Measurements from ENCODE around the gene DDX10.

The DDX10 gene

DNA sequence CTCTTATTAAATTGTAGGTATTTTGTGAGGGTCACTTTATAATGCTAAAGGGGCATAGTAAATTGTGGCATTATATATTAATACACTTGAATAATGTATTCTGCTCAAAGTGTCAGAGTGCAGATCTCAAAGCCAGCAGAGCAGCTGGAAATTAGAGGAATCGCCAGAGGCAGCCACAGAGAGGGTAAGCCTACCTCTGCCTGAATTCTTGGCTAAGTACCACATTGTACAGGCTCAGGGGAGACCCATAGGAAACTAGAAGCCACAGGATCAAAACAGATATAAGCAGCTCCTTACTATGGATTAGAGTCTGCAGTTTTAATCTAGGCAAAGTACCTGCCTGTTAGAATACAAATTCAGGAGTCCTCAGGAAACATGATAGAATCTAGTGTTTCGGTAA, 249.3 kb downstream of the DDX10 start:
- DNase-seq: no peak

DNA sequence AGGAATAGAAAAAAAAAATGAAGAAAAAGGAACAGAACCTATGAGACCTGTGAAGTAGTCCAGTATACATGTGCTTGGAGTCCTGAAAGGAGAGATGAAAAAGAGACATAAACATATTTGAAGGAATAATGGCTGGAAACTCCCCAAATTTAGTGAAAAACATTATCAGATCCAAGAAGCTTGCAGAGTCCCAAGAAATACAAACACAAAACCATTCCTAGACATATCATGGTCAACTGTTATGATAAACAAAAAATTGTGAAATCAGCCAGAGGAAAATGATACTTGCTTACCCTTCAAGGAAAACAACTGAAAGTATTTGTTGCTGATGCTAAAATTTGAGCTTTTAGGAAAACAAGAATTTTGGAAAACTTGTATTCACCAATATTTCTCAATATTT, 250.1 kb downstream of the DDX10 start:
- DNase-seq: no peak

DNA sequence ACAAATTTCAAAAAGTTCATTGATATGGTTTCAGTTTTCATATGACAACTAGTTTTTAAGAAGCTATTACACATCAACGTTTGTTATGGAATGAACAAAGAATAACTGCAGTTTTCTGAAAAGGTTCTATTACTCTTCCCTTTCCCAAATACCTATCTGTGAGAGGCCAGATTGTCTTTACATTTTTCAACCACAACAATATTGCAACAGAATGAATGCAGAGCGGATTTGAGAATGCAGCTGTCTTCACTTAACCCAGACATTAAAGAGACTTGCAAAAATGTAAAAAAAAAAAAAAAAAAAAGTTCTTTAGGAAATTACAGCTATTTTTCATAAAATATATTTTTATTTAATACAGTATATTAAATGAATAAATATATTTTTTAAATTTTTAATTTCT, 250.8 kb downstream of the DDX10 start:
- no peak for DNase-seq

DNA sequence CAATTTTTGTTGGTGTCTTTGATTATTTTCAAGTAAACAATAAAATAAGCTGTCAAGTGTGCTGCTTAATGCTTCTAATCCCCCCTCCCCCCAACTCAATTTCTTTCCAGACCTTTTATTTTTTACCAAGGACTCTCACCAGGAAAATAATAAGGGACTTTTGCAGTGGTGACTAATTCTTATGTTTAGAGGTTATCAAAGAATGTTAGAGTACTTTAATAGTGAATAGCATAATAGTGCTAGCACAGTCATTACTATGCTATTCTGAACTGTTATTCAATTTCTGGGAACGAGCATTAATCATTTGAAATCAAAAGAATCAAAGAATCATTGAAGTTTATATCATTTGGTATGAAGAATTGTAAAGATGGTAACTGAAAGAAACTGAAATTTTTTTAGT, 251.4 kb downstream of the DDX10 start:
- no peak for DNase-seq

DNA sequence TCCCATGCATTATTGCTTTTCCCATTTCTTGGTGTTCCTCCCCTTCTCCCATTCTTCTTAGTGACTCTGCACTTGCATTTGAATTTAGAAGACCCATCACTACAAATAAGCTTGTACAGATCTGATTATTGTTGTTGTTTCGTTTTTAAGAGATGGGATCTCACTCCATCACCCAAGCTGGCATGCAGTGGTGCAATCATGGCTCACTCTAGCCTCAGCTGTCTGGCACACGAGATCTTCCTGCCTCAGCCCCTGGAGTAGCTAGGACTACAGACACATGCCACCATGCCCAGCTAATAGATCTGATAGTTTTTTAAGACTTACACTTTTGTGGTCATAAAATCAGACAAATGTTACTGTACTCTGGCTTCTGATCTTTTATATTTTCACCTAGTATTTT, 252.1 kb downstream of the DDX10 start:
- DNase-seq: no peak

DNA sequence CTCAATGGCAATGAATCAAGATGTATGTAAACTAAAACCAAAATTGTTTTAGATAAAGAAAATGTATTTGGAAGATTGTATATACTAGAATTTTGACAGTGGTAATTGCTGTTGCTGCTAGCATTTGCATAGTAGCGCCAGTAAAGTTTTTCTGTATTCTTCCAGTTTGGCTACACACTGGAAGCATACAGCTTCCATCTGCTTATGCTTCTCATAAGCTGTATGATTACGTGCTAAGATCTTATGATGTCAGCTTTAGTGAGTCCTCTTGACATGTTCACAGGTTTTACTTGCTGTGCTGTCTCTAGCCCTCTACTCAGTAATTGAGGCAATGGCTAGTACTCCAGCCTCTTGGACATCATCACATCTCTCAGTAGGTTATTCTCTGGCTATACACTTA, 256.3 kb downstream of the DDX10 start:
- no peak for DNase-seq

DNA sequence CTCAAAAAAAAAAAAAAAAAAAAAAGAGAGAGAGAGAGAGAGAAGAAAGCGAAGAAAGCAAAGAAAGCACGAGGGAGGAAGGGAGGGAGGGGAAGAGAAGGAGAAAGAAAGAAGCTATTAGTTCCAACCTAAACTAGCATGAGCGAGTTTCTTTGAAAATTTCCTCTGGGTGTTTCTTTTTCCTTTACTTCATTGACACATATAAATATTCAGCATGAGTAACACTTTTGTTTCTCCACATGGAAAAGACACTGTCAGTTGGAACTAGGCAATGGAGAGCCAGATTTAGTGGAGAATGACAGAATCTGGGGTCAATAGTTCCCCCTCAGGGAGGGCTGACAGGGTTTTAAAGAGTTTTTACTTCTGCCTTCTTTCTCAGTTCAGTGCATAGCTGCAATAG, 257.4 kb downstream of the DDX10 start:
- no peak for DNase-seq

DNA sequence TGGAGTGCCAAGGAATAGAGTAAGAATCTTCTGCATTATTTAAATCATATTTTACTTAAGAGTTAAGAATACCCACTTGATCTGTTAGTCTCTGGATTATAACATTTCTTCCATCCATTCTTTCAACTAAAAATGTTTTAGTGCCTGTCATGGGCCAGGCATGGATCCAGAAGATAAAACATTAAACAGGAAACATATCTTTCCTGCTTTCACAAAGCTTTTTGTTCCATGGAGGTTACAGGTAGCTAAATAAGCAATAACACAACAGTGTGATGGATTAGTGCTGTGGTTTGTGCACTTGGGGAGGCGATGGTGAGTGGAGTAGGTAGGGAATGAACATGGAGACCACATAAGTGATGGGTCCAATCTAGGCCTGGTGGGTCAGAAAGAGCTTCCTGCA, 258.5 kb downstream of the DDX10 start:
- DNase-seq: no peak

DNA sequence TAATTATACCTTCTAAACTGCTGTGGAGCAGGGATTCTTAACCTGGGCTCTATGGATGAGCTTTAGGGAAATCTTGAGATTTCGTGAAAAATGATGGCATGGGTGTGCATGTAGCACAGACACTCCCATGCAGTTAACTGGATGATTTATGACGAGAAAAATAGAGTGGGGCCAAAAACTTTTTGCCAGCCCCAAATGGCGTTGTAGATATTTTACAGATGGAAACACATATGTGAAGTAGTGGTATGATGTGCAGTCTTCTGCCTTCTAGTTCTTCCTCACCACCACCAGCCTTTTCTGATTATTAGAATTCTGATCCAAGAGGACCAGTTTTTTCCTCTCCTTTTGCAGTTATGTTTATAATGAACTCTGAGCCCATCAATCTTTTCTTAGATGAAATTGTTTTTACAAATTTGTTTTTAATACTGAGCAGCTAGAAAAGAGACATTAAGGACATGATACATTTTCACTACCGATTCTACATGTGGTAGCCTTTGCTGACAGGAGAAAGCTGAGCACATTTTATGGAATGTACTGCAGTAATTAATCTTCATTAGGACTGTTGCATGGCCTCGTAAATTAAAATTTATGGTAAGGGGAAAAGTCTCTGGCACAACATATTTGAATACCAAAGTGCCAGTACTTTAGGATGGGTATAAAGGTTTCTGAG, 261.4 kb downstream of the DDX10 start:
- no peak for DNase-seq

DNA sequence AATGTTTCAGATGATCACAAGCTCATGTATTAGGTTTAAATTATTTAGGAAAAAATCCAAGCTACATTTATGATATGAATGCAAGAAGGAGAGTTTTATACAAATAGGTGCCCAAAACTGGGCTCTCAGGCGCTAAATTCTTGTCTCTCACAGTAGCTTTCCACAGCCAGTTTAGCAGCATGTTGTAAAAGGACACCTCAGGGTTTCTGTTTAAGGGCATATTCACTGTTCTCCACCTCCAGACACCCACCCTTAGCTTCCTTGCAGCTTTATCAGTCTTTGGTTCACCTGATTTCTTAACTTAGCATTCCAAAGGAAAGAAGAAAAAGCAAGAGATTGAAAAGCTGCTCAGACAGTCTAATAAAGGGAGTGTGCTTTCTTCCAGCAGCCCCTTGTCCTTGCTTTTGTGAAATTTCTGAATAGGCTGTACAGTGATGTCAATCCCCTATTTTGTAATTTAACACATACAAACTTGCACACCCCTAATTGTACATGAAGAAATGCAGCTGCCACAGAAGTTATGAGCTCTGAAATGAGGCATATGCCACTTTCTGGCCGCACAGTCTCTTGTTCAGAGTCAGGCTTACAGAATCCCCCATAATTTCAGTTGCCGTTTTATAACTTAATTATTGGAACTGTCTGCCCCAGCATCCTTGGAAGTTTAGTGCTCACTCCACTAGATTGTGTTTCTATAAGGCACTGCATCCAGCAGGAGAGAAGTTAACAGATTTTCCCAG, 262.1 kb downstream of the DDX10 start:
- no peak for DNase-seq

DNA sequence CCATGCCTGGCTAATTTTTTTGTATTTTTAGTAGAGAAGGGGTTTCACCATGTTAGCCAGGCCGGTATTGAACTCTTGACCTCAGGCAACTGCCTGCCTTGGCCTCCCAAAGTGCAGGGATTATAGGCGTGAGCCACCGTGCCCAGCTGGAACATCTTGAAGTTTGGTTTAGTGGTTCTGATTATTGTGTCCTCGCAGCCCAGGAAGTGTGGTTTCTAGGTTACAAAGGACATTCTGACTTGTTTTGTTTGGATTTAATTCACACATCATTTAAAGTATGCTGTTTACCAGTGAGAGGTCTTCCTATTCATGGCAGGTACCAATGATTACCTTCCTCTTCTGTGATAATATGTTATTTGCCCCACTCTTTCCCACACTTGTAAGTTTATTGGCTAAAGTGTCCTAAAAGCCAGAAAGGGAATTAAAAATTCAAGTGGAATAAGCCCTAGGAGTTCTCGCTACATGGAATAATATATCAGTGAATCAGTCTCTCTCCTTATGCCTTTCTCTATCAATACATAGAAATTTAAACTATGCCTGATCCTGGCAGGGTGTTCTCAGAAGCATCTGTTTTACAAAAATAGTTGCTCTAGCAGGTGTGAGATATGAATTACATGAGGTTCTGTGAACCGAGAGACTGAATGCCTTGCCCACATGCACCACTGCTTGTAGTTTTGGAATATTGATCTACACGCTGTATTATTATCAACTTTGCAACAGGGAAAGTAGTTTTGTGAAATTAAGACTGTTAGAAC, 263.1 kb downstream of the DDX10 start:
- DNase-seq: no peak

DNA sequence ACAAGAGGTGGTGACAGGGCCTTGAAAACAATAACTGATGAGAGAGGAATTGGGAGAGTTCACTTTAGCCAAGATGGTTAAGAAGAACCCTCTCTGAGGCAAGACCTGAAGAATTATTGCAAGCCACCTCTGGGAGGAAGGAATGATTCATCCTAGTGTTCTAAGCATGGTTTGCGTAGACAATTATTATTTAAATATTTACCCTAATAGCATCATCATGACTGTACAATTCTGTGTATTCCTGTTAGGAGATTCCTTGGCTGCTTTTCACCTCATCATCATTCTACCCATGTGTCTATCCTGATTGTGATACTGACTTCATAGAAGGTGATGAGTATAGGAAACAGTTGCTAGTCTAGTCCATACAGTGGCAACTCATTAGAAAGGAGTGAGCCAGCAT, 264.4 kb downstream of the DDX10 start:
- DNase-seq: no peak

DNA sequence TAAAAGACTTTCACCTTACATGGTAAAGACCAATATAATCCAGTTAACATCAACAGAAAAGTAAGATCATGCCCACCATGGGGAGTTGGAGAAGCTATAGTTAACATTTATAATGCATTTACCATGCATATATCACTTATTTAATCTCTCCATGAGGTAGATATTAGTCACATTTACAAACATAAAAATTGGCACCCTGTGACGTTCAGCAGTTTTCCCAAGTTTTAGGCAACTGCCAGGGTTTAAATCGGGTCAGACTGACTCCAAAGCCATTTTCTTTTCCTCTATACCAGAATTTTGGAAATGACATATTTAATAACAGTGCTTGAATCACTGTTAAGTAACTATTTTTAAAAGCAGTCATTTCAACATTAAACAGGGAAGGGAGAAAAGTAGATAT, 266.3 kb downstream of the DDX10 start:
- no peak for DNase-seq

DNA sequence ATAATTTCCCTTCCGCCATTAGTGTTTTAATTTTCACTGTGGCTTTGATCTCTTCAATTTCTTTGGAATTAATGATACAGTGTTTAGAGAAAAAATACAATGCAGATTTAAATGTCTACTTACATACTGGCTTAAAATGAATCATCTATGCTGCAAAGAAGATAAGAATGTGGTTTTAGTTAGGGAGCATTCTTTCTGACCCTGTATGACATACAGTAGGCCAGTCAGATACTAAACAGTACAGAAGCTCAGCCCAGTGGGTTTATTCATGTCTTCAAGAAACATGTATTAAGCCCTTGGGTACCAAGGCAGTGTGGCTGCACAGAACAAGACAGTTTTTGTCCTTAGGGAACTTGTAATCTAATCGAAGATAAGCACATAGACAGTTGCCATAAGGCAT, 268.8 kb downstream of the DDX10 start:
- DNase-seq: no peak

DNA sequence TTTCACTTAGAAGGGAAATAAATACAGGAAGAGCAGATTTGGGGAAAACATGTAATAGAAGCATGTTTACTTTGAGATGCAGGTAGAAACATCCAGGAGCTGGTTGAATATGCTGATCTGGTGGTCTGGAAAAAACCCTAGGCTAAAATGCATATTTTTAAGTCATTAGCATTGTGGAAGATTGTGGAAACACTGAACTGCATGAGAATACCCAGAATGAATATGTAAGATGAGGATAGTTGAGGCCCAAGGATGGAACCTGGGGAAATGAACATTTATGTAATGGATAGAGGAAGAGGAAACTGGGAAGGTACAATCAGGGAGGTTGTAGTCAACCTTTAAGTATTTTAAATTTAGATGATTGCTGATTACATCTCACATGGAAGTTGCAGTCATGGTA, 269.4 kb downstream of the DDX10 start:
- DNase-seq: no peak

DNA sequence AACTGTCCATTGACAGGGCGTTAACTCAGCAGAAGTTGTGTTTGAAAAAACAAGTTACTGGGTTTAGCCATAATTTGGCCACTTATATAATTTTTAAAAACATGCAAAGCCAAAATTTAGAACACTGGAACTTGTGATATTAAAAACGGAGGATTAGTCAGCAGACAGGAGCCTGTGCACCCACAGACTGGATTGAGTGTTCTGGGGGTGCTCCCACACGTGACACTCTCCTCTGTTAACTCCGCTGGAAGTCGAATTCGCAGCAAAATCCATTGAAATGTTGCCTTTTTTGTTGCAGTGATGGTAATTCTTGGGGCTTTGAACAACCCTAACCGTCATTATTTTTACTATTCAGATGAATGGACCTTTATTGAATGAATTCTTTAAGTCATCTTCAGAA, 269.8 kb downstream of the DDX10 start:
- no peak for DNase-seq

DNA sequence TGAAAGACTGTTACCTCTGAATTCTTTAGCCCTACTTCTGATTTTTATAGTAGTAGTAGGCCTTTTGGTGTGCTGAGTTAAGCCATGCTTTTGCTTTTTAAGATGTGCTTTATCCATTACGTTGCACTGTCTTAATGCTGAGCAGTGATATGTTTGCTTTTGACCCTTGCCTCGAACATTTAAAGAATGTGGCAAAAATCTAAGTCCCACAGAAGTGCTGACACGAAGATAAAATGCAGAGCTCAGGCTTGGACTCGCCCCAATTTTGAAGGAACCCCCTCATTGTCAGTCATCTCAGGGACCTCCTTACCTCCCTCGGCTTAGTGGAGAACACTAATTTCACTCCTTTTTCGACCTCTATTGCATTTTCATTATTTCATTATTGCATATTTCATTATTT, 272.9 kb downstream of the DDX10 start:
- no peak for DNase-seq

DNA sequence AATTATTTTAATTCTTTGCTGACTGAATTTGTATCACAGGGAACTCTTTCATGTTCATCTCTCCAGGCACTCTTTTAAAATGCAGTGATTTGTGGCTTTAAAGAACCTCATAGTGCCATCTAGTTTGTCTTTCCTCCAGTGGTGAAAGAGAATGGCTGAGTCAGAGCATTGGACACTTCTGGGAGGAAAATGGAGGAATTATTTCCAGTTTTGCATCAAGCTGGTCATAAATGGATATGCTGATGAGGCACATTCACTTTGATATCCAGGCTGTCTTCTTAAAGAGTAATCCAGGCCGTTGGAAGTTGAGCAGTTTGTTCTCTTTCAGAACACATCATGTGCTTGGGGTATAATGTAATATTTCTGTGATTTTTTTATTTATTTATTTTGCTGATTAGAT, 273.7 kb downstream of the DDX10 start:
- no peak for DNase-seq

DNA sequence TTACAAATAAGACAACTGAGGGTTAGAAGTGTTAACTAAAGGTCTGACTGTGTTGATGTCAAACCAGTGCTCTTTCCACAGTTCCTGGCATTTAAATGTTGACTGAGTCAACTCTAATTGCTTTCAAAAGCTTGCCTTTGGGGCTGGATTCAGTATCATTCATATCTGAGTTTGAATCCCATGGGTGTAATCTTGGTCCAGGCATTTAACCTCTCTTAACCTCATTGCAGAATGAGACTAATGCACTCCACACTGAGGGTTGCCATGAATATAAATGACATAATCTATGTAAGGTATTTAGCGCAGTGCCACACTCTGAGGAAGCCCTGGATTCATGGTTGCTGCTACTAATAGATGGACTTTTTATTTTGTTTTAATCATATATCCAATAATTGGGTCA, 274.3 kb downstream of the DDX10 start:
- DNase-seq: no peak

DNA sequence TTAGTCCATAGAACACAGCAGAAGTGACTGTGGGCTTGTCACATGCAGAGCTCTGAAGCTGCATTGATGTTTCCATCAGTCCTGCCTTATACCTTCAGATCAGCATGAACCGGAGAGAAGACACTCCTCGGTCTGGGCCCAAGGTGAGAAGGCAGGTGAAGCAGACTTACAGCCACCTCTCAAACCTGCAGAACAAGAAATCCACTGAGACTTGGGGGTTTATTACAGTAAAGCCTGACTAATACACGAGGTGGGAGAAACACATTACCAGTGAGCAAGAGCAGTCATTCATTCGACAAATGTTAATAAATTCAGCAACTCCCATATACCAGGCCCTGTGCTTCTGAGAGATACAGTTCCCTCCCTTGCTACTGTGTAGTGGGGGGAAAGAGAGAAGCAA, 279.0 kb downstream of the DDX10 start:
- DNase-seq: no peak

DNA sequence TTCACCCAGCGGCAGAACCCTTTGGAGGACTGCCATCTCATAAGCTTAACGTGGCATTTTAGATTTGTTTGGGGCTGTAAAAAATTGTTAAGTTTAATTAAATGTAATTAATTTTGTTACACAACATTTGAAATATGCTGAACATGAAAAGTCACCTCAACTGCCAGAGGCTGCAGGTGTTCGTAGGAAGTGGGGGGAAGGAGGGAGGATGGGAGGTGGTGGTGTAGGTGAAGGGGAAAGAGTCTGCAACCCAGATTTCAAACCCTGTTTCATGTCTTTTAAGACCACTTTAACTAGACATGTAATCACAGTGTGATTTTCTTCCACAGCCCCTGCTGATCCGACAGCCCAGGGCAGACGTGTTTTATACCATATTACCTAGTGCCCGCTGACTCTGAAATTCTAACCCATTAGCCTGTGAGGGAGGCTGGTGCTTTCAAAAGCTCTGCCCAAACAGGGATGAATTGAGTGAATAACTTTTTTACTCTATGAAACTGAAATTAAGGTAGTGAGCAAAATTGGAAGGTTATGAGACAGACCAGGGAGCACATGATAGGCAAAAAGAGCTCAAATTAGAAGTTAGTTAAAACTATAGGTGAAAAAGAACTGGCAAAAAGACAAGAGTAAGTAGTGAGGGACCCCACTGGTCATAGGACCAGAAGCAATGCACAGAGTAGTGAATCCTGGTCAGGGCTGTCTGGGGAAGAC, 279.8 kb downstream of the DDX10 start:
- DNase-seq: no peak

DNA sequence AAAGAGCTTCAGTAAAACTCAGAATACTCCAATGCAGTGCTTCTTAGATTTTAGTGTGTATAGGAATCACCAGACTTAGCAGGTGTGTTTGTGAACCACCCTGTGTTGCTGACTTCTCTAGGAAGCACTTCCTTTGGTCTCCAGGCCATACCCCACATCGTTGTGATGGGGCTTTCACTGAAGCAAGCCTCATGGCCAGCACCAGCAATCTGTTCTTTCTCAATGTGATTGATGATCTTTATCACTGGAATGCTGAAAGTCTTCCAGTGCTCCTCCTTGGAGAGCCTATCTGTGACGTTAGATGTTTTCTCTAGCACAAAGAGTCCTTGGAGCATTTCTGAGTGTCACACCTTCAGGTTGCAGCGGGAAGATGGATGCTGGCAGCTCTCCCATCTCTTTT, 280.5 kb downstream of the DDX10 start:
- DNase-seq: no peak
